Measurements from ENCODE around the gene PRKCA.

PRKCA gene

DNA sequence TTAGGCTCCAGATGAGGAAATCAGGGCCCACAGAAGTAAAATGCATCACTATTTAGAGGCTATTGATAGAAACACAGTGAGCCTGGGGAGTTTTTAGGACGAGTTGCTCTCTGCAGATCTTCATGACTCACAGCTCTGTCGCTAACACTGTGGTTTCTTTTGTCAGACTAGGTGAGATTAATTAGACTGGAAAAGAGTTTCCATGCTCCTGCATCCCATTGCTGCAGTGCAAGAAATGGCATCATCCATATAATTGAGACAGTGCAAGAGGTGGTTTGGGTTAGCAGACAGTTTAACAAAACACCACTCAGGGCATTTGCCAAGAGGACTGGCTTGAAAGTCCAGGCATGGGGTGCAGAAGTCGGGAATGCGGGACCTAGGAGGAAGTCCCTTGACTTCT lies 333.7 kb downstream of the PRKCA start:
- DNase-seq = no peak

DNA sequence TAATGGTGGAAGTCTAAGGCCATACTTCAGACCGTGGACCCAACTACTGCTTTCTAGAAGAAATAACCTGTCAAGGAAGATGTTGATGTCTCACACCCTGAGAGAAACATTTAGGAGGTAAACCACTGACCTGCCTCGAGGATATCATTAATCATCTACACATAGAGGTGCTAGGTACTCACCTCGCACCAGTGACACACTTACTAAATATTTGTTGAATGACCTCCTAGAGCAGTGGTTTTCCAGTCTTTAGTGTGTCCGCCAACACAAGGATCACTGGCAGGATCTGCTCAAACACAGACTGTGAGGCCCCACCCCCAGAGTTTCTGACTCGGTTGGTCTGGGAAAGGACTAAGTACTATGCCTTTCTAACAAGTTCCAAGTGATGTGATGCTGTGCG lies 335.1 kb downstream of the PRKCA start:
- no peak for DNase-seq

DNA sequence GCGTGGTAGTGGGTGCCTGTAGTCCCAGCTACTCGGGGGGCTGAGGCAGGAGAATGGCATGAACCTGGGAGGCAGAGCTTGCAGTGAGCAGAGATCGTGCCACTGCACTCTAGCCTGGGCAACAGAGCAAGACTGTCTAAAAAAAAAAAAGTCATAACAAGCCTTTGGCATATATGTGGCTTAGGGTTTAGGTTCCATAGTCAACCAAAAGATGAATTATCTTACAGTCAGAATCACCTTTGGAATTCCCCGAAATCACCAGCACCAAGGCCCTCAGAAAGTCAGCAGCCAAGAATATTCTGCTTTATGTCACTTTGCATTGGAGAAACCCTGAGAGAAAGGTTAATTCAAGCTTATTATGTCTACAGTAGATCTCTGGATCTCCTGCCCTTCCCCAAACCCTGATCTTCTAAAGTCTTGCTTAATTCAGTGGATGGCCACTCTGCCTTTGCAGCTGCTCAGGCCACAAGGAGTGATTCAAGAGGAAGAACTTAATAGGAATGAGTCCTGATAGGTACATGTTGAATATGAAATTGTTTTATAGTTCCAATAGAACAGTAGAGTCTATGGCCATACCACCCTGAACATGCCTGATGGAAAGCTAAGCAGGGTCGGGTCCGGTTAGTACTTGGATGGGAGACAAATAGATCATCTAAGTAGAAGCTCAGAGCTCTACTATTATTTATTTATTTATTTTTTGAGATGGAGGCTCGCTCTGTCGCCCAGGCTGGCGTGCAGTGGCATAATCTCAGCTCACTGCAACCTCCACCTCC lies 336.5 kb downstream of the PRKCA start:
- DNase-seq = no peak

DNA sequence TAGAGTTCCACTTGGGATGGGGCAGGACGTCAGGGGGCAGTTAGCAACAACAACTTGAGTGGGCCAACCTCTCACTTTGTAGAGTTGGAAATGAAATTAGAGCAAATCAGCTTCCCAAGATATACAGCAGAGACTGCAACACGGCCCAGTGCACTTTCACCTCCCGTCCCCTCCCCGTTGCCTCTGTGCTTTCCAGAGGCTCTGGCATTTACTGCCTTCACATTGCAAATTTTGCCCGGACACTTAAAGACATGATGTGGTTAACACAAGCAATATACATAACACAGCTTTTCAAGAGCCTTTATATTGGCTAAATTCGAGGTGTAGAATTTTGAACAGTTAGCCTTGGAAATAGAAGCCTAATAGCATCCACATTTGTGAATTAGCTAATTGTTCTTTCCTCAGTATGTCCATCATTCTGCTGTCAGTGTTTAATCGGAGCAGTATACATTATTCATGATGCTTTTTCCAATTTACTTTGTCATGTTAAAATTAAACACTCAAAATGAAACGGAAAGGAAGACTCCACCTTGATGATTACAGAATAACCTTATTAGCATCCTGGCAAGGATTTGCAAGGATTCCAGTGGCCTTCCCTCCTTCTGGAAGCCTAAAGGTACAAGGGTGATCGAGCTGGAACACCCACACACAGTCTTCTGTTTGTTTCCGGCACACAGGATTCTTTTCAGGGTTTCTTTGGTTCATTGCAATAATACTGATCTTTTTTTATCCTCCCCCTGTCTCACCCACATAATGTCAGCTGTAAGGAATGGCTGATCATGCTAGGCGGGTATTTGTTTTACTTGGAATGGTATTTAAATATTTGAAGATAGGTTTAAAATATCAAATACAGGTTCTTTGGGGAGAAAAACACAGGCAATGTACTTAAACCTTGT lies 341.6 kb downstream of the PRKCA start:
- DNase-seq = no peak

DNA sequence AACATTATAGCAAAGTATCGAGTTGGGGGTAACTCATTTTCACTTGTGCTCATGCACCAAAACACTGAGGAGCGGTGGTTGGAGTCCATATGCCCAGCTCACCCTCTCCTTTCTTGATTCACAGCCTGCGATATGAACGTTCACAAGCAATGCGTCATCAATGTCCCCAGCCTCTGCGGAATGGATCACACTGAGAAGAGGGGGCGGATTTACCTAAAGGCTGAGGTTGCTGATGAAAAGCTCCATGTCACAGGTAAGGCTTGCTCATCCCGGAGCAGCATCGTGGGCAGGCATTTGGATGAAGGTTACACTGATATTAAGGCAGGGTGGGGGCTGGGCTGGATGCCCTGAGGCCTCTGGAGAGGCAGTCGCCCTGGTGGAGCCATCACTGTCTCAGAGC lies 342.8 kb downstream of the PRKCA start:
- no peak for DNase-seq

DNA sequence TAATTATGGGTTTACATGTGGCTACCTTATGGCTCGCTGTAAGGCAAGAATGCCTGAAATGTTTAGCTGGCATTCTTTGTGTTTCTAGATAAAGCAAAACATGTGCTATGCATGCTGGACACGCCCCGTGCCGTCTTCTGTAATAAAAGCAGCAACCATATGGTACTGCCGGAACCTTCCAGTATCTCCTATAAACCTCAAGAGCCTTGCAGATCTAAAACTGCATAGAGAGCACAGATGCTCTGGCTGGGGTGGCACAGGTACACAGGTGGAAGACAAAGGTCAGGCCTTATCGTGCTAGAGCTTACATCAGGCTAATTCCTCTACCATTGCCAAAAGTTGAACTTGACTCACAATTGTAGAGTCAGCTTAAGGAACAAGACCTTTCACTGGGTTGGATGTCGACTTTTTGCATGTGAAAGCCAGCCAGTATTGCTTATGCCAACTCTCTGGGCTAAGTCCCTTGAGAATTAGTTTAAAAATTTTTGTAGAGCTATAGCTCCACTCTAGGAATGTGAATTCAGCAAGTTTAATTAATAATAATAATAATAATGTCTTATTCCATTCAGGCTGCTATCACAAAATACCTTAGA lies 345.1 kb downstream of the PRKCA start:
- DNase-seq = no peak

DNA sequence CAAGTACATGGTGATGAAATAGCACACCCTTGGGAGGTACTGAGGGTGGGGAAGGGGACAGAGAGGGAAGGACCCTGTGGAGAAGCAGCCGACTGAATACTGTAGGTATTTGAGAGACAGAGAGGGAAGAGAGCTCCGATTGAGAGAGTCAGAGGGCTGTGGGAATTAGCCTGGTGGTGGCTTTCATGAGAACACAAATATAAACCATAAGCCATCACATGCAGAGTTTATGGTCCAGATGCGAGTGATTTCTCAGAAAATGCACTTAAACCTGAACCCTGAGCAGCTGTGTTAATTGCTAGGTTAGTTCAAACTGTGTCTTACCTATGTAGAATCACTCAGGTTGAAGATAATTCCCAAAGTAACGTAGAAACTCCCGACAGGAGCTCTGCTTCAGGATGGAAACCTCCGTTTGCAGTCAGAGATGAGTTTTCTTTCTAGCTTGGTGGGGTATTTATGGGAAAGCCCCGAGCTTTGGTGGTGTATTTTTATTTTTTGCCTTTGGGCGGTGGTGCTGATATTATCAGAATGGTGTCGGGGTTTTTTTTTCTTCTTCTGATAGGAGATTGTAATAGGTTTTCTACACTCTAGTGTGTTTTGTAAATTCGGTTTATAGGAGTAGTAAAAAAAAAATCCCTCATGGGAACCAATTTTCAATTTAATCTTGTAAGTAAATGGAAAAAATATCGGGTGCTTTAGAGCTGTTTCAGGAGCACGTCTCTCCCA lies 347.6 kb downstream of the PRKCA start:
- no peak for DNase-seq

DNA sequence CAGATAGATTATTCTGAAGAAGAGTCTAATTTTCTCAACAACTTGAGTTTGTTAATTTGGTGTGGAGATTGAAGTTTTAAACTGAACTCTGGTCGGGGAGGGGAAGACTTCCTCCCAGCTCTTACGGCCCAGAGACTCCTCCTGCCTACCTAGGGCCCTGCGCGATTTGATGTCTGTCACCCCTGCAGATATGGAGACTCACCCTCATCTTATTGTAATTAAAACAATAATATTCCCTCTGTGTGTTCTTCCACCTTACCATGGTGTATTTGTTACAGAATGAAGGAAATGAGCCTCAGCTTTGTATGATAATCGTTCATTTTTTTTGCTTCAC lies 348.1 kb downstream of the PRKCA start:
- DNase-seq = no peak

DNA sequence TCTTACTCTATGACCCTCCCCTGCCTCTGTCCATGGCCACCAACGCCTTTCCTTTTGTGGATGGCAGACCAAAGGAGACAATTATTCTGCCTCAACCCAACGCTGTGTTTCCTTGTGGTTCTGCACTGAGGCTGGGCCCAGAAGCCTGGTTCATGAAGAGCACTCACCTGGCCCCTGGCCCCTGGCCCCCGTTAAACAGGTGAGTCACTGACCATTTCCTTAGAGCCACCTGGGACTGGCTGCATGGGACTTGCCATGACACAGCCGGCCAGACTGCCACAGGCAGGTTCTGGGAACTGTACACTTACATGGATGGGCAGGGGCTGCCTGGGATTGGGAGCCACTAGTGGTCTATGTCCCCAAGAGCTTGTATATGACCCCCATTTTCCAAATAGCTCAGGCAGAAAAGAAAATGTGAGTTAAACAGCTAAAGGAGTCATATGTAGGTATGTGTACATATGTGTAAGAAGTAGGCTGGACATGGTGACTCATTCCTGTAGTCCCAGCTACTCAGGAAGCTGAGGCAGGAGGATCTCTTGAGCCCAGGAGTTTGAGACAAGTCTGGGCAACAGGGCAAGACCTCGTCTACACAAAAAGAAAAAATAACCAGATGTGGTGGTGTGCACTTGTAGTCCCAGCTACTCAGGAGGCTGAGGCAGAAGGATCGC lies 350.6 kb downstream of the PRKCA start:
- no peak for DNase-seq

DNA sequence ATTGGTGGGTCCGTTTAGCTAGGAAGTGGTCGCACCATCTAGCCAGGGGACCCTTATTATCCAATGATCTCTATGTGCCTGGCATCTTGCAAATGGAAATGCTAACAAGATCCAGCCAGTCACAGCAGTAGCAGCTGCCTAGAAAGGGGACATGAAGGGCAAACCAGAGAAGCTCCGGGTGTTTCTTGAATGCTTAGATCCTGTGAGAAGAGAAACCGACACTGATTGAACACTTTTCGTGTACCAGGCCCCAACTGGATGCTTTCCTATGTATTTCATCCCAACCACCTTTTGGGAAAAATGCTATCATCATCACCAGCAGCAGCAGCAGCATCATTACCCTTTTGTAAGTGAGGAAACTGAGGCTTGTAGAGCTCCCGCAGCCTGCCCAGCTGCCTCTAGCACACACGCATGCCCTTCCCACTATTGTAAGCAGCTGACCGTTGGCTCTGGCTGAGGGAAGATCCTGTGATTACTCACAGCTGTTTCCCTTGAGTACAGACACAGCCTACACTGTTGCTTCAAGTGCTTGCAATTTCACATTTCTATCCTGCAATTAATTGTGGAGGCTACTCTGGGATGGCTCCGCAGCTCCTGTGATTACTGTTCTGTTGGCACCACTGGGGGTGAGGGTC lies 351.8 kb downstream of the PRKCA start:
- no peak for DNase-seq

DNA sequence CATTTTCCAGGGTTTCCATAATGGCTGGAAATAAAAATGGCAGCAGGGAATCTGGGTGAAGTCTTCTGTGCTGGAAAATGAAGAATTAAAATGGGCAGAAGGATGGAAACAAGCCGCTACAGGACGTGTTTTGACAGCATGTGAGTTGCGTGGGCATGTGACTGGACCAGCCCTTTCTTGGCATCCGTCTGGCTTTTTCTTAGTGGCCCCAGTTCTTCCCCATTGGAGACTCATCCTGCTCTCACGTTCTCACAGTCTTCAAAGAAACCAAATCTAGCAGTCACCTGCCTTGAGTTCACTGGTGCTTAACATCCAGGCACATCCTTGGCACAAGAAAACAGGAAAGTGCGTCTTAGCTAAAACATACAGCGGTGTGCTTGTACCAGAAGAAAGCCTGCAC lies 352.4 kb downstream of the PRKCA start:
- no peak for DNase-seq

DNA sequence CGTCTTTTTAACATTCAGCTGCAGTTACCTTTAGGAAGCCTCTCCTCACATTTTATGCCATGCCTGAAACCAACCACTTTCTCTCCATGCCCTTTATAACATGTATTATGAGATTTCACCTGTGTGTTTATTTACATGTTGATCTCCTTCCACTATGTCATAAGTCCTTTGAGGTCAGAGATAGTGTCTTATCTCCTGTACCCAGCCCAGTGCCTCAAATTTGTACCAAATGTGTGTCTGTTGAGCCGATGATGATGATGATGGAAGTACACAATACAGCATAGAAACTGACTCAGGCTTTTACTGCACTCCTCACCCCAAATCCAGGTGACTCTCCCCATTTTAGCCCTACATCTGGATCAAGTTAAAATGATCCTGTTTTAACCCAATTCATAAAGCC lies 353.0 kb downstream of the PRKCA start:
- no peak for DNase-seq

DNA sequence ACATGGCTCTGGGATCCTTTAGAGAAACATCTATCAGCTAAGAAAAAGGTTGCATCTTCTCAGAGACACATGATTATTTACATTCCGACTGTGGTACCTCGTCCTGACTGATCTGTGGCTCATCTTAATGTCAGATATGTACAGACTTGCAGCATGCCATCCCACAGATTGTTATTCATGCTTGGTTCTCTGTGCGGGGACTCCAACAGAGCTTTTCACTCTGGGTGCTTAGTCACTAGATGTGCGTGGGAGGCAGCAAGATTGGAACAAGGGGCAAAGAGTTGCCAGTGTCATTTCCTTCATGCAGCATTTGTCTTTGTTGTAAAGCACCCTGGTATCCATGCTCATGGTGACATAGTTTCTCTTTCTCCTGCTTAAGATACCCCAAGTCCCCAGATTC lies 353.4 kb downstream of the PRKCA start:
- no peak for DNase-seq

DNA sequence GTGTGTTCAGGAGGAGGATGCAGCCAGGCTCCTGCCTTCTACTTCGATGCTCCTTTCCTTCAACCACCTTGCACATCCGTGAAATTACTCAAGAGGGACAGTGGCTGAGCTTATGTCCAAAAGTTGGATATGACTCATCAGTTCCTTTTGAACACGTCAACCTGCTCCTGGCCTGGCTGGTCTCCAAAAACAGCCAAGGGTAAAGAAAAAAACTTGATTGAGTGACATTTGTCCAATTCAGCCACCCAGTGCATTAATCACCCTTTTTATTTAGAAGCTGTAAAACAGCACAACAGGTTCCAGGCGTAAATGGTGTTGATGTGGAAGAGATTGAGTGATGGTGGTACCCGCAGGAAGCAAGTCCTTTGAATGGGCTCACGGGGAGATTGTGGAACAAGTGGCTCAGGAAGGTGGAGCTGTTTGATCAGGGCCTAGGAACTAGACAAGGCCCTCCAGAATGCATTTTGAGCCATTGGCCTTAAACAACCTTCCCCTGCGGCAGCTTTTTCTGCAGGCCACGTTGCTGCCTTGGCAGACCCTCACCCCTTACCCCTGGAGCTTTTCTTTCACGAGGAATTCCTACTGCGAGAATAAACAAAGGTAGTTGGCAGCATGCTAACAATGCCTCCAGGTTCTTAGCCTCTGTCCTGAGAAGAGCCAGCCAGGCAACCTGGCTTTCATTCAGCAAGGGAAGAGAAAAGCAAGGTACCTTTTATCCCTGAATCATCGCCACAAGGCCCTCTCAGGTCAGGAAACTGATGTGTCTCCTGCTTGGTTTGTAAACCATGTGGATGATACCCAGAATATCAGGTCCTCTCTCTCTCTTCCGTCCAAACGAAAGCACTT lies 359.2 kb downstream of the PRKCA start:
- DNase-seq = no peak

DNA sequence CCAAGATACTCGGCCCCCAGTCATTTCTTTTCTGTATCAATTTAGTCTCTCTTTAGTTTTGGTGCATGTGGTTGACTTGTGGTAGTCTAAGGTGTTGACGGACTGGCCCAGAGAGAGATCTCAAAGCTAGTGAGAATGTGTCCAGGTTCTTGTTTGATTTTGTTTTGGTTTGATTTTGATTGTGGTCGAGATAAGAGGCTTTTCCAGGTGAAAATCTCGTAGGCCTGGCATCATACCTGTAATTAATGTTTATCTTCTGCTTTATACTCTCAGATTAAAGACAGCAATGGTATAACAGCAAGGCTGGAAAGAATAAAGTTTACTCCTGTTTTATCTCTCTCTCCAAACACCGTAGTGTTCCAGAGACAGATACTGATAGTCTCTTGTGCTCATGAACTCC lies 360.1 kb downstream of the PRKCA start:
- no peak for DNase-seq

DNA sequence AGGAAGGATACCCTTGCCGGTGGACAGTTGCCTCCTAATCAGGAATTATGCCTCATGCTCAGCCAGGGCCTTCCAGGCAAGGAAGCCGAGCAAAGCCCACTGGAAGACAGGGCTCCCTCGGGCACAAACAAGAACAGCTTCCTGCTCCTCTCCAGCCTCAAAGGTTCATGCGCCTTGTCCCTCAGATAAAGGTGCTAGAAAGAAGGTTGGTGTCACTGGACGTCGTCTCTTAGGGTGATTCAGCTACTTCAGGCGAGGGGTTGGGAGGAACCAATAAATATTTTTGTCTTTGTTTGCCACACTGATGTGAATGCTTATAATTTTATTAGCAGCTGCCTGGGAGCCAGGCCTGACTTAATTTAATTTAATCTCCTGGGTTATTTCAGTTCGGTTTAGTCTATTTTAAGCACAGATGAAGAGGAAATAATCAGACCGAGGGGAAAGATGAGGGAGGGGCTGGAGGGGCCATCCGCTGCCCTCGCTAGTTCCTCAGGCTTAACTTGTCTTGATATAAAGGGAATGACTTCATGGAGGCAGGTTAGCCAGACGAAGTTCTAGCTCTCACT lies 360.7 kb downstream of the PRKCA start:
- DNase-seq = no peak

DNA sequence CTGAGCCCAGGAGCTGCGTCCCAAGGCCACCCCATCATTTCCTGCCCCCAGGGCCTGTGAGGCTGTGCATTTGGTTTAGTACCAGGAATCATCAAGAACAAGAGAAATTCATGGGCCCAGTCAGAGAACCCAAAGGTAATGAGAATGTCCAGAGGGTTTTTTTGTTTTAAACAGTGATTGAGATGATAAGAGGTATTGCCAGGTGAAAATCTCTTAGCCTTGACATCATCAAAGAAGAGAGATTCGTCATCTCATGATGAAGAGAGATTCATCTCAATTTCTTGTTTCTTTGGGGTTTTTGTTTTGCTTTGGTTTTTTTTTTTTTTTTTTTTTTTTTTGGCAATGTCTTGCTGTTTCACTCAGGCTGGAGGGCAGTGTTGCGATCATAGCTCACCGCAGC lies 361.9 kb downstream of the PRKCA start:
- DNase-seq = no peak

DNA sequence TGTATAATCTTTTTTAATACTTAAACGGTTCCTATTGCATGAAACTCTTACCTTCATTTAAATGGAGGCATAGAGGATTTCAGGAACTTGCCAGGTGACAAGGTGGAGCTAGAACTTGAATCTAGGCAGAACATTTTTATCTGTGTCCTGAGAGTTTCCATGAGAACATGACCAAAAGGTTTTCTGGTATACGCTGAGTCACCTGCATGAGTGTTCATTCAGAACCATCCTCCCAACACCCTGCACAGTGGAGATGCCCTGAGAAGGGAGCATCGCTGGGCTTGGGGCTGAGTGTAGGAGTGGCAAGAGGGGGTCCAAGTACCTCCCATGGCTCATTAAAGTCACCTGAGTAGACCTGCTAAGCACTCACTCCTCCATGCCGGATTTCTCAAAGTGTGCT lies 362.8 kb downstream of the PRKCA start:
- DNase-seq = no peak

DNA sequence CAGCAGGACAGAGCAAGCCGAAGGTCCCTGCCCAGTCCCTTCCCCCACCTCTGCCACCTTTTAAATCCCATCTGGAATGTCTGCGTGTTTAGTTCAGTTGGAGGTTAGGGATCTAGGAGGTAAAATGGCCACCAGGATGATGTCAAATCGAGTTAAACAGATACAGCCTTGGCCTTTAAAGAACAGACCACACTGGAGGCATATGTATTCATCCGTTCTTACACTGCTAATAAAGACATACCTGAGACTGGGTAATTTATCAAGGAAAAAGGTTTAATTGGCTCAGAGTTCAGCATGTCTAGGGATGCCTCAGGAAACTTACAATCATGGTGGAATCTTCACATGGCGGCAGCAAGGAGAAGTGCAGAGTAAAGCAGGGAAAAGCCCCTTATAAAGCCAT lies 364.7 kb downstream of the PRKCA start:
- no peak for DNase-seq

DNA sequence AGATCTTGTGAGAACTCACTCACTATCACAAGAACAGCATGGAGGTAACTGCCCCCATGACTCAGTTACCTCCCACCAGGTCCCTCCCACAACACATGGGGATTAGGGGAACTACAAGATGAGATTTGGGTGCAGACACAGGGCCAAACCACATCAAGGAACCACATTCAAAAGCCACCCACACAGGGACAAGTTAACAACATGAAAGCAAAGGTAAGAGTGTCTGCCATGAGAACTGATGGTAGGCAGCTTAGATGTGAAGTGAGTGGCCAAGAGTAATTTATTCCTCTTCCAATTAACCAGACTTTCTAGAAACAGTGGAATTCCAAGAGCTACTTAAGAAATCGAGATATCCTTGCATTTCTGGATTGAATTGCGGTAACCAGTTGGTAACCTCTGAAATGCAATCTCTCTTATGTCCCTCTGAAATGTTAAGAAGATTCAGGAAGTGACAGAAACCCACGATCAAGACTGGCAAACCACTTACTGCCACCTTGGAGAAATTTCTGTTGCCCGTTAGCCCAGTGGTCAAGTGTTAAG lies 365.1 kb downstream of the PRKCA start:
- DNase-seq = peak in 1 of 4 experiments; percentile 11

DNA sequence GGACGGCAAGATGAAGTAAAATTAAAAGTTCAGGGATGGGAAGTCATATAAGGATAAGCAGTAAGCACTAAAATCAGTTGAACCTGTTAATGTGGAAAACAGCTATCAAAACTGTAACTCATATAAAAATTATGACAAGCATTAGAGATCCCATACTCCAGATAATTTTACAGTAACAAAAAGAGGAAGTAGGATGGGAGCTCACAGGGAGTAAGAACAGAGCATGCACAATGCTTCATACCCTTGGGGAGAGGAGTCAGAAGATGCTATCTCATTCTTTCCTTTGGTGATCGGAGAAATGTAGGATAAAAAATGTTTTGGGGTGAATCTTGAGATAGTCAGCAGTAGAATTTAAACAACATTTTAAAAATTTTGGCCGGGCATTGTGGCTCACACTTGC lies 367.8 kb downstream of the PRKCA start:
- no peak for DNase-seq

Measured in activated CD4-positive, CD25-positive, alpha-beta regulatory T cell (primary cell).